Breast epithelium (tissue), 3 donors: ENCODE measurements around the gene PIK3R6.

Experiments used
- POLR2A ChIP-seq: fragments of 450-650 bp; IDR thresholded peaks from one replicate; pipeline ENCODE4 v1.6.1; 2016; ENCODE audit warnings: antibody characterized with exemption, mild to moderate bottlenecking, moderate library complexity
- TF ChIP-seq, protein P1 (sequence below), 3 donors: fragments of 450-650 bp; IDR thresholded peaks; one replicate each; pipeline ENCODE4 v1.5.1; 2016 to 2017; ENCODE audit warnings: antibody characterized with exemption in 3 of 3, mild to moderate bottlenecking in 3 of 3, moderate library complexity in 3 of 3

DNA sequence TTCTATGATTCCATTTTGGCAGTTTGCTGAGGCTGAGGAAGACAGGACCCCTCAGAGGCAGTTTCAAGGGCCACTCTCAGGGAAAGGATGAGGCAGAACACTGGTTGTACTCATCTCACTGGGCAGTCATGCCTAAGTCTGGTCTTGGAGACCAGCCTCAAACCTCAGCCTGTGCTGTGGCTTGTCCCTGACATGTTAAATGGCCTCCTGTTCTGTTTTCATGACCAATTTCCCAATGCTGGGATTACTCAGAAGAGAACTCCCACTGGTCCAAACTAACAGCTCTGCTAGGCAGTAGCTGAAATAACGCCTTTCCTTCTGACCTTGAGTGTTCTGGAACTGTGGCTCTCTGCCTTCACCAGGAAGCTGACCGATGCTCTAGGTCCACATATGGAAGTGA lies 100.7 kb downstream of the PIK3R6 start:
- TF ChIP-seq, protein P1, sequence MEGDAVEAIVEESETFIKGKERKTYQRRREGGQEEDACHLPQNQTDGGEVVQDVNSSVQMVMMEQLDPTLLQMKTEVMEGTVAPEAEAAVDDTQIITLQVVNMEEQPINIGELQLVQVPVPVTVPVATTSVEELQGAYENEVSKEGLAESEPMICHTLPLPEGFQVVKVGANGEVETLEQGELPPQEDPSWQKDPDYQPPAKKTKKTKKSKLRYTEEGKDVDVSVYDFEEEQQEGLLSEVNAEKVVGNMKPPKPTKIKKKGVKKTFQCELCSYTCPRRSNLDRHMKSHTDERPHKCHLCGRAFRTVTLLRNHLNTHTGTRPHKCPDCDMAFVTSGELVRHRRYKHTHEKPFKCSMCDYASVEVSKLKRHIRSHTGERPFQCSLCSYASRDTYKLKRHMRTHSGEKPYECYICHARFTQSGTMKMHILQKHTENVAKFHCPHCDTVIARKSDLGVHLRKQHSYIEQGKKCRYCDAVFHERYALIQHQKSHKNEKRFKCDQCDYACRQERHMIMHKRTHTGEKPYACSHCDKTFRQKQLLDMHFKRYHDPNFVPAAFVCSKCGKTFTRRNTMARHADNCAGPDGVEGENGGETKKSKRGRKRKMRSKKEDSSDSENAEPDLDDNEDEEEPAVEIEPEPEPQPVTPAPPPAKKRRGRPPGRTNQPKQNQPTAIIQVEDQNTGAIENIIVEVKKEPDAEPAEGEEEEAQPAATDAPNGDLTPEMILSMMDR (IDR thresholded peaks at IDR 0.05), result no peak
- no peak for TF ChIP-seq POLR2A
